Measurements from ENCODE around the gene CA11. TPM values are rescaled to one million over a fixed set of nuclear protein-coding genes. Genes with fewer than 3 reads are reported as not detected.

CA11 gene
- polyA plus RNA-seq, 1 of the 3 experiments (the other 2 are of a cell fraction): 13.1 TPM

GRCh38 chr19:48686088-48686487 is 40.1 kb upstream of the CA11 start:
- no peaks in the 10 kb centered on the region for H3K9me2 ChIP-seq
- no peak overlapping the region for H3K4me2 ChIP-seq
- ChIA-PET POLR2A (no interaction called here), CTCF (interaction anchor here (2.5 kb wide), 1 partner anchor 11 kb away, joined by 12 read pairs; no protein-coding TSS in a partner anchor)
- no peaks in the 10 kb centered on the region for H3K4me1 ChIP-seq (ENCODE audit: control insufficient read depth in 1 of 2, insufficient read depth in 2 of 2, low read depth in 1 of 2, low read length in 1 of 2)
- H4K20me1 ChIP-seq (ENCODE audit: insufficient read depth): no peaks in the 10 kb centered on the region
- DNase-seq: no peak
- no peak overlapping the region for H2AFZ ChIP-seq (ENCODE audit: low read depth)
- H3F3A ChIP-seq (replicated peaks; ENCODE audit: insufficient read depth): no peaks in the 10 kb centered on the region
- no peaks in the 10 kb centered on the region for H3K36me3 ChIP-seq (replicated peaks in 1 of 2; ENCODE audit: control insufficient read depth in 1 of 2, insufficient read depth in 2 of 2, low read length in 1 of 2)
- no peaks in the 10 kb centered on the region for H3K9me3 ChIP-seq
- H3K9ac ChIP-seq: no peak overlapping the region
- no peaks in the 10 kb centered on the region for H3K27me3 ChIP-seq (ENCODE audit: insufficient read depth)
- 77% methylated on average over 3 of the region's 3 CpGs for WGBS (ENCODE audit: low lambda C conversion rate)
- TF ChIP-seq MXI1 (IDR thresholded peaks at IDR 0.05; ENCODE audit: low read depth, low read length): no peak
- no peak for TF ChIP-seq SMC3 (IDR thresholded peaks at IDR 0.05; ENCODE audit: low read depth, low read length)
- no peak for TF ChIP-seq TEAD4 (IDR thresholded peaks at IDR 0.05; ENCODE audit: borderline replicate concordance, insufficient read depth)
- TF ChIP-seq SIN3A (IDR thresholded peaks at IDR 0.05; ENCODE audit: borderline replicate concordance, low read depth, low read length): no peak
- no peak for TF ChIP-seq FOXJ3 (CRISPR knock-in tag; IDR thresholded peaks at IDR 0.05)
- TF ChIP-seq RXRA (IDR thresholded peaks at IDR 0.05; ENCODE audit: borderline replicate concordance, low read depth): no peak
- H3K4me3 ChIP-seq (ENCODE audit: low read depth in 2 of 2, low read length in 1 of 2): no peak overlapping the region
- no peak overlapping the region for H3K27ac ChIP-seq (ENCODE audit: low read depth in 2 of 2, low read length in 1 of 2)
- H3K79me2 ChIP-seq (ENCODE audit: insufficient read depth): no peaks in the 10 kb centered on the region

- H3K79me2 ChIP-seq (ENCODE audit: insufficient read depth): no peaks in the 10 kb centered on the region
- H3F3A ChIP-seq (replicated peaks; ENCODE audit: insufficient read depth): no peaks in the 10 kb centered on the region
- no peaks in the 10 kb centered on the region for H3K9me3 ChIP-seq
- H3K9ac ChIP-seq: no peak overlapping the region
- WGBS (ENCODE audit: low lambda C conversion rate): 87% methylated on average over 9 of the region's 9 CpGs
- no peaks in the 10 kb centered on the region for H3K4me1 ChIP-seq (ENCODE audit: control insufficient read depth in 1 of 2, insufficient read depth in 2 of 2, low read depth in 1 of 2, low read length in 1 of 2)
- H3K9me2 ChIP-seq: no peaks in the 10 kb centered on the region
- POLR2A ChIA-PET: no interaction called here
- H4K20me1 ChIP-seq (ENCODE audit: insufficient read depth): no peaks in the 10 kb centered on the region
- no peaks in the 10 kb centered on the region for H3K36me3 ChIP-seq (replicated peaks in 1 of 2; ENCODE audit: control insufficient read depth in 1 of 2, insufficient read depth in 2 of 2, low read length in 1 of 2)
- no peak overlapping the region for H2AFZ ChIP-seq (ENCODE audit: low read depth)
- DNase-seq: no peak
- no peaks in the 10 kb centered on the region for H3K27me3 ChIP-seq (ENCODE audit: insufficient read depth)
- TF ChIP-seq CHD2 (IDR thresholded peaks at IDR 0.05; ENCODE audit: low read length, partially characterized antibody) (no peak), FOXJ3 (CRISPR knock-in tag; IDR thresholded peaks at IDR 0.05) (no peak), GATA2 (CRISPR knock-in tag; IDR thresholded peaks at IDR 0.05) (no peak), FOXM1 (IDR thresholded peaks at IDR 0.05; ENCODE audit: low read depth) (no peak), CTCF (IDR thresholded peaks at IDR 0.05) (no peak), GABPA (IDR thresholded peaks at IDR 0.05; ENCODE audit: low read depth) (no peak), POLR2AphosphoS5 (IDR thresholded peaks at IDR 0.05; ENCODE audit: low read depth, low read length) (no peak), RFX5 (IDR thresholded peaks at IDR 0.05; ENCODE audit: low read length) (no peak), TCF12 (IDR thresholded peaks at IDR 0.05) (no peak), IRF3 (IDR thresholded peaks at IDR 0.05; ENCODE audit: low read depth, low read length) (no peak), NFIC (IDR thresholded peaks at IDR 0.05; ENCODE audit: borderline replicate concordance) (no peak), SIN3A (IDR thresholded peaks at IDR 0.05; ENCODE audit: borderline replicate concordance, low read depth, low read length) (no peak), TAF1 (IDR thresholded peaks at IDR 0.05; ENCODE audit: borderline replicate concordance, low read depth, low read length) (no peak)
- TF ChIP-seq, protein P1, sequence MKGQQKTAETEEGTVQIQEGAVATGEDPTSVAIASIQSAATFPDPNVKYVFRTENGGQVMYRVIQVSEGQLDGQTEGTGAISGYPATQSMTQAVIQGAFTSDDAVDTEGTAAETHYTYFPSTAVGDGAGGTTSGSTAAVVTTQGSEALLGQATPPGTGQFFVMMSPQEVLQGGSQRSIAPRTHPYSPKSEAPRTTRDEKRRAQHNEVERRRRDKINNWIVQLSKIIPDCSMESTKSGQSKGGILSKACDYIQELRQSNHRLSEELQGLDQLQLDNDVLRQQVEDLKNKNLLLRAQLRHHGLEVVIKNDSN (IDR thresholded peaks at IDR 0.05; ENCODE audit: borderline replicate concordance, low read depth): no peak
- TF ChIP-seq, protein P2, sequence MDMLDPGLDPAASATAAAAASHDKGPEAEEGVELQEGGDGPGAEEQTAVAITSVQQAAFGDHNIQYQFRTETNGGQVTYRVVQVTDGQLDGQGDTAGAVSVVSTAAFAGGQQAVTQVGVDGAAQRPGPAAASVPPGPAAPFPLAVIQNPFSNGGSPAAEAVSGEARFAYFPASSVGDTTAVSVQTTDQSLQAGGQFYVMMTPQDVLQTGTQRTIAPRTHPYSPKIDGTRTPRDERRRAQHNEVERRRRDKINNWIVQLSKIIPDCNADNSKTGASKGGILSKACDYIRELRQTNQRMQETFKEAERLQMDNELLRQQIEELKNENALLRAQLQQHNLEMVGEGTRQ (IDR thresholded peaks at IDR 0.05; ENCODE audit: borderline replicate concordance, low read depth, low read length): no peak
- no peak overlapping the region for H3K4me3 ChIP-seq (ENCODE audit: low read depth in 2 of 2, low read length in 1 of 2)
- no peak overlapping the region for H3K27ac ChIP-seq (ENCODE audit: low read depth in 2 of 2, low read length in 1 of 2)
- CTCF ChIA-PET: no interaction called here
- H3K4me2 ChIP-seq: no peak overlapping the region
Measured at GRCh38 chr19:48685583-48685982, 39.6 kb upstream of the CA11 start.

Measured in SK-N-SH (cell line).